Left ventricle myocardium inferior (tissue), 1 donor: ENCODE measurements around the gene C5orf58. TPM values are rescaled to one million over a fixed set of nuclear protein-coding genes. Genes with fewer than 3 reads are reported as not detected.

Experiments used
- DNase-seq: peaks from one replicate; pipeline ENCODE4 v3.0.0-alpha.2; 2020
- H3K27ac ChIP-seq: fragments of 200-600 bp; replicated peaks from 2 replicates; pipeline ENCODE4 v1.8.0; 2021
- H3K27me3 ChIP-seq: fragments of 200-600 bp; 2 replicates; pipeline ENCODE4 v1.8.0; 2021; ENCODE audit warnings: low read depth
- H3K36me3 ChIP-seq: fragments of 200-600 bp; 2 replicates; pipeline ENCODE4 v1.8.0; 2021
- H3K4me1 ChIP-seq: fragments of 200-600 bp; 2 replicates; pipeline ENCODE4 v1.8.0; 2021
- H3K4me3 ChIP-seq: fragments of 200-600 bp; 2 replicates; pipeline ENCODE4 v1.8.0; 2021; ENCODE audit warnings: mild to moderate bottlenecking, moderate library complexity
- H3K9me3 ChIP-seq: fragments of 200-600 bp; replicated peaks from 2 replicates; pipeline ENCODE4 v1.8.0; 2021
- intact Hi-C: fragments of 100-400 bp; cut with micrococcal nuclease; formaldehyde crosslinking; loops from one replicate; pipeline ENCODE4 v1.11.0; 2022
- total RNA-seq: library from RNA; stranded (reverse); fragmentation: NEBNext Ultra II Directional; extraction: Animal tissue kit (Norgen Biotek cat#: 25700); gene quantifications from one replicate; pipeline ENCODE4 v1.2.1, GENCODE V29; 2021
- TF ChIP-seq, protein P1 (sequence below): fragments of 200-600 bp; IDR thresholded peaks from 2 replicates; pipeline ENCODE4 v1.8.0; 2021; ENCODE audit warnings: antibody characterized with exemption, mild to moderate bottlenecking, borderline replicate concordance
- donor health status: DM: no; HTN: yes; CAD: no; lungs with severe emphysema.

The C5orf58 gene
- total RNA-seq, 1 donor from 2014 or later: 1.0 TPM

DNA sequence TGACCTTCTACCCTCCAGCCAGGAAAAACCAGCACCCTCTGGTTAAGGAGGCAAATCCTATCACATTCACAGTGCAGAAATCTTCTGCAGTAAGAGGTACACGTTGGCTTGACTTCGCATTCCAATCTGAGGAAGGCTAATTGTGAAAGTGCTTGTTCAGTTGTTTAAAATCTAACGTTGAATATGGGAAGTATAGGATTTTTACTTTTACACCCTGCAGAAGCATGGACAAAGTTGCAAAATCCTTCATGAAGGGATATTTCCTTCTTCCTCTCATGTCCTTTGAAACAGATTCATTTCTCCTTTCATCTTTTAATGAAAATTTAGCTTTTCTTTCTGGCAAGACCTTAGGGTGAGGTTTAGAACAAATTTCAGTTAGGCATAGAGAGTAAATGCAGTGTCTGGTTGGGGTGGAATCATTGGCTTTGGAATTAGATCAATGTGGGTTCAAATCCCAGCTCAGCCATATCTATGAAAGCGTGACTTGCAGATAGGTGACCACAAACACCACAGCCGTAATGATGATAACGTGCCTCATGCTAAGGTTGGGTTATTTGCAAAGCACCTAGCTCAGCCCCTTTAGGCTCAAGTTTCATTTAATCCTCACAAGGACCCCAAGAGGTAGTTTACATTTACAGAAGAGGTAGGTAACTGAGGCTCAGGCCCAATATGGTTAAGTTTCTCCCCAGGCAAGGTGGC lies 42.2 kb upstream of the C5orf58 start:
- Histone ChIP-seq H3K27ac (no peak overlapping the region), H3K9me3 (no peaks in the 10 kb centered on the region), H3K4me3 (no peak overlapping the region), H3K36me3 (no peaks in the 10 kb centered on the region), H3K4me1 (no peaks in the 10 kb centered on the region), H3K27me3 (peaks cover 6% of the 10 kb centered on the region)
- no peak for DNase-seq
- TF ChIP-seq, protein P1, sequence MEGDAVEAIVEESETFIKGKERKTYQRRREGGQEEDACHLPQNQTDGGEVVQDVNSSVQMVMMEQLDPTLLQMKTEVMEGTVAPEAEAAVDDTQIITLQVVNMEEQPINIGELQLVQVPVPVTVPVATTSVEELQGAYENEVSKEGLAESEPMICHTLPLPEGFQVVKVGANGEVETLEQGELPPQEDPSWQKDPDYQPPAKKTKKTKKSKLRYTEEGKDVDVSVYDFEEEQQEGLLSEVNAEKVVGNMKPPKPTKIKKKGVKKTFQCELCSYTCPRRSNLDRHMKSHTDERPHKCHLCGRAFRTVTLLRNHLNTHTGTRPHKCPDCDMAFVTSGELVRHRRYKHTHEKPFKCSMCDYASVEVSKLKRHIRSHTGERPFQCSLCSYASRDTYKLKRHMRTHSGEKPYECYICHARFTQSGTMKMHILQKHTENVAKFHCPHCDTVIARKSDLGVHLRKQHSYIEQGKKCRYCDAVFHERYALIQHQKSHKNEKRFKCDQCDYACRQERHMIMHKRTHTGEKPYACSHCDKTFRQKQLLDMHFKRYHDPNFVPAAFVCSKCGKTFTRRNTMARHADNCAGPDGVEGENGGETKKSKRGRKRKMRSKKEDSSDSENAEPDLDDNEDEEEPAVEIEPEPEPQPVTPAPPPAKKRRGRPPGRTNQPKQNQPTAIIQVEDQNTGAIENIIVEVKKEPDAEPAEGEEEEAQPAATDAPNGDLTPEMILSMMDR: no peak
- intact Hi-C loops: no loop called here

DNA sequence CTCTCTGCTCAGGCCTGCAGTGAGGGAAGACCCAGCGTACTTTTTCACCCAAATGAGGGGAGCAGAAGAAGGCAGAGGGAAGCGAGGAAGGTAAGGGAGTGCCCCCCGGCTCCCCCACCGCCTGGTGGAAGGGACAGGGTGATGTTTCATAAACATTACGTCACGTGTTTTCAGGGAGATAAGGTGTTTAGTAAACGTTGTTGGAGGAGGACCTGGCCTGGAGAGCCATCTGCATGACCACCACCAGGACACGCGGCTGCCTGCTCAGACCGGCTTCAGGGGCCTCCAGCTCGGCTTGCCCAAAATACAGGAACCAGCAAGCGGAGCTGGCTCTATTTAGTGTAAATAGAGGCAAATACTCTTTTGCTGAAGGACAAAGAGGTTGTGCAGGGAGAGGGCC lies 40.0 kb upstream of the C5orf58 start:
- H3K4me3 ChIP-seq: no peak overlapping the region
- TF ChIP-seq, protein P1: no peak
- no peak overlapping the region for H3K27ac ChIP-seq
- H3K27me3 ChIP-seq: no peaks in the 10 kb centered on the region
- intact Hi-C loops: no loop called here
- no peaks in the 10 kb centered on the region for H3K36me3 ChIP-seq
- H3K9me3 ChIP-seq: no peaks in the 10 kb centered on the region
- no peaks in the 10 kb centered on the region for H3K4me1 ChIP-seq
- DNase-seq: no peak

DNA sequence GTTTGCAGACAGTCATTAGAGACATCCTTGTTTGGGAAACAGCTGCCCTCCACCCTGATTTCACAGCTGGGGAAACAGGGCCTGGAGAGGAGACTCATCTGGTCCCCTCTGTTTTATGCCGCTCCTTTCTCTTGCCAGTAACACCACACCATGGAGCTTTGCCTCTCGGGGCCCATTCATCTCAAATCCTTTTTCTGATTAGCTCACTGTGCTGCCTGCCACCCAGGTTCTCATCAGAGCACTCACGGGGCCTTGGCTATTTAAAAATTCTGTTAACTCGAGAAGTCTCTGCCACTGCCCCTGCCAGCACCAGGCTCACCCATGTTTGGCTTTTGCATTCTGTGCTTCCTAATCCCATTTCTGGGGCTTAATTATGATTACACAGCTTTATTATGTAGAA lies 36.8 kb upstream of the C5orf58 start:
- Histone ChIP-seq H3K9me3 (no peaks in the 10 kb centered on the region), H3K4me1 (no peaks in the 10 kb centered on the region), H3K27ac (no peak overlapping the region), H3K36me3 (no peaks in the 10 kb centered on the region), H3K27me3 (peaks cover 3% of the 10 kb centered on the region), H3K4me3 (no peak overlapping the region)
- DNase-seq: no peak
- TF ChIP-seq, protein P1: no peak
- intact Hi-C loops: no loop called here

DNA sequence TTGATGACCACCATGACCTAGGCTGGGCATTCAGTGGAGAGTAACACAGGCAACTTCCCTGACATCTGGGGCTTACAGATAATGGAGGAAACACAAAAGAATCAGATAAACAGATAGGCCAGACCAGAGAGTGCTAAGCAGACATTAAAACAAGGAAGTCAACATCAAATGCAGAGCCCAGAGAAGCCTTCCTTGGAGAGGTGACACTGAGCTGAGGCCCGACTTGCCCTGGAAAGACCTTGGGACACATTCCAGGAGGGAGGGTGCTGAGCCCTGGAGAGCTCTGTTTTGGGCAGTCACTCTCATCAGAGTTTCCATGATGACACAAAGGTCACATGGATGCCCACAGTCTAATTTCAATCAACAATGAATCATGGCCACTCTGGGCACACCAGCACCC lies 31.9 kb upstream of the C5orf58 start:
- no peak overlapping the region for H3K27ac ChIP-seq

DNA sequence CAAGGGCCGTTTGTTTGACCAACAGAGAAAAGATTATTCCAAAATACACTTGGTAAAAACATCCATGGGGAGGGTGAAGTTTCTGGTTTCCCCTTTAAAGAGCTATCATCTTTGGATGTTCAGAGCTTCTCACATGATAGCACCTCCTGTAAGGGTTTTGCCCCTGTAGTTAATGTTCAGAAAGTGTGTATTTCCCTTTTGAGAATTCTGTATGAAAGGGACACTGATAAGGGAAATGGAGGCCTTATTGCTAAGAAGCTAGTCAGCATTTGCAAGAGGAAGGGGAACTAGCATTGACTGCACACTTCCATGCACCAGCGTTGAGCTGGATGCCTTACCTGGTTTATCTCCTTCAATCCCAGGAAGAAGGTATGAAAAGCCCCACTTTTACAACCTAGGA lies 31.5 kb upstream of the C5orf58 start:
- Histone ChIP-seq H3K27ac (no peak overlapping the region), H3K4me3 (no peak overlapping the region), H3K36me3 (no peaks in the 10 kb centered on the region), H3K9me3 (no peaks in the 10 kb centered on the region), H3K27me3 (peaks cover 18% of the 10 kb centered on the region), H3K4me1 (no peaks in the 10 kb centered on the region)
- no peak for DNase-seq
- intact Hi-C loops: no loop called here
- TF ChIP-seq, protein P1: no peak

More for the DNA sequence above, 31.9 kb upstream of the C5orf58 start:
- H3K36me3 ChIP-seq: no peaks in the 10 kb centered on the region
- intact Hi-C loops: no loop called here
- no peaks in the 10 kb centered on the region for H3K4me1 ChIP-seq
- H3K4me3 ChIP-seq: no peak overlapping the region
- no peaks in the 10 kb centered on the region for H3K9me3 ChIP-seq
- no peak for DNase-seq
- TF ChIP-seq, protein P1: no peak
- peaks cover 17% of the 10 kb centered on the region for H3K27me3 ChIP-seq
